HG03558 (cell line): Measurements from ENCODE around the gene BABAM2.

Source experiments
- ATAC-seq: cut with Tn5 transposase; IDR thresholded peaks from one replicate; pipeline ENCODE4 v1.9.1; 2021; ENCODE audit warnings: moderate number of reproducible peaks; ENCODE audit not compliant: unreplicated experiment; ENCODE audit errors: extremely low read depth

Gene BABAM2

DNA sequence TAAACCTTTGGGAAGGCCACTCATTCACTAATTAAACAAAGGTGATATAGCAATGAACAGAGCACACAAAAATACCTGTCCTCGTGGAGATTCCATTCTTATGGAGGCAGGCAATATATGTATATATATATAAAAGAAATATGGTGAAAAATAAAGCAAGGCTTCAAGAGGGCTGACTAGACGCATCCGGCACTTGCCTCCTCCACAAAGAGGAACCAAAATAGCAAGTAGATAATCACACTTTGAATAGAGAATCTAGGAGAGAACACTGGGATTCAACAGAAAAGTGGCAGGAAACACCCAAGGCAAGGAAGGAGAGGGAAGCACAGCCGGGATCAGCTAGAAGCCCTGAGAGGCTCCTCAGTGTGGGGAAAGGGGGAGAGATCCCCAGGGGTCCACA is 283.7 kb downstream of the BABAM2 start:
- no peak for ATAC-seq

DNA sequence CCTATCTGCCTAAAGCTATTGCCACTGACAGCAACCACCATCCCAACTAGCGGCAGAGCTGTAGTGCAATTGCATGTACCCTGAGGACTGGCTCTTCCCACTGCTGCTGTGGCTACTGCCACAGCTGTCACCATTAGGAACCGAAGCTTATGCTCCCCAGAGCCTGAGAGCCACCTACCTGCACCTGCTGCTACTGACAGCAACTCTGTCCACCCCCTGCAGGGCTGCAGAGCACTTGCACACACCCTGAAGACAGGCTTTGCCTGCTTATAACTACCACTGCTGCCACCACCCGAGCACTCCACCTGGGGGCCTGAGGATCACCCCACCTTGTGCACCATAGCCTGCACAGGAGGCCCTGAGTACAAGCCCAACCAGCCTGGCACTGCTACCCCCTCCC is 284.5 kb downstream of the BABAM2 start:
- ATAC-seq: no peak

DNA sequence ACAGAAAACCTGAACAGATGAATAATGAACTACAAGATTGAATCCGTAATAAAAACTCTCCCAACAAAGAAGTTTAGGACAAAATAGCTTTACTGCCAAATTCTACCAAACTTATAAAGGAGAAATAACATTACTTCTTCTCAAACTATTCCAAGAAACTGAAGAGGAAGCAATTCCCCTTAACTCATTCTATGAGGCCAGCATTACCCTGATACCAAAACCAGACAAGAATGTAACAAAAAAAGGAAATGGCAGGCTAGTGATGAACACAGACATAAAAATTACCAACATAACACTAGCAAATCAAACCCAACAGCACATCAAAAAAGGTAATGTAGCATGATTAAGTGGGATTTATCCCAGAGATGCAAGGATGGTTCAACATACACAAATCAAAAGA is 288.4 kb downstream of the BABAM2 start:
- no peak for ATAC-seq

DNA sequence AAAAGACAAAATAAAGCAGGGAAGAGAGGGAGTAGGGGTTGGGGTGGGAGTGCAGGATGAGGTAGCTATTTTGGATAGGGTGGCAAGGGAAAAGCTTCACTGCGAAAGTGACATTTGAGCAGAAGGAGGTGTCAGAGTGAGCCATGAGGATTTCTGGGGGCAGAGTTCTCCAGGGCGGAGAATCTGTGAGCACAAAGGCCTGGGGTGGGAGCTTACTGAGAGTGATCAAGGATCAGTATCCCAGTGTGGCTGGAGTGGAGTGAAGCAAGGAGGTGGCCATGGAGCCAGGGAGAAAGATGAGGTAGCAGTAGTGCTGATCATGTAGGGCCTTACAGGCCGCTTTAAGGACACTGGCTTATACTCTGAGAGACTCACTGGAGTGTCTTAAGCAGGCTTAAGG is 291.3 kb downstream of the BABAM2 start:
- no peak for ATAC-seq

DNA sequence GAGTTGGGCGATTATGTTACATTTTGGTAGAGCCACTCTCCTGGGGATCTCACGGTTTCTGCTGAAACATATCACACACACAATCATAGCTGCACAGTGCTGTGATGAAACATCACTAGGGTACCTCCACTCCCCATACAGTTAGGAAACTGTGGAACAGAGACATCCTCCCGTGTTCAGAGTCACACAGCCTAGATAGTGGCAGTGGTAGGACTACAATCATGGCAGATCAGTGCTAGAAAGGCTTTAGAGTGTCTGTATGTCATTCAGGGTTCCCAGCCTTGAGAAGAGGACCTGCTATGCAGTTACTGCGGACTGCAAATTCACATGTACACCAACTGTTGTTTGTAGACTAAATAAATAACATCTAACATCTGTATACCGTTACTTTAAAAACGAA is 291.8 kb downstream of the BABAM2 start:
- no peak for ATAC-seq

DNA sequence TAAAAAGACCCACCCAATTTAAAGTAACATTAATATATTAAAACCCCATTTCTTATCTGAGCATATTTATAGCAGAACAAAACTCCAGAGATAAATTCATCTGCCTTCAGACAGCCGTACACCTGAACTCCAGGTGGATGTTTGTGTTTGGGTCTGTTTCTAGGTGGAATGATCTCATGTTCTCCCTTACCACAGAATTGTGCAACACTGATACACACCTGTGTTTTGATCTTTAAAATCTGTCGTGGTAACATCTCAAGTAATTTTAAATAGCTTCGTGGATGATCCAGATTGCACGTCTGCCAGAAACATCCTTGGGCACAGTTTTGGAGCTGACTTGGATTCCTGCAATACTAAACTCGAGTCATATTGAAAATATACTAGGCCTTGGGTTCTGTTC is 294.6 kb downstream of the BABAM2 start:
- no peak for ATAC-seq

DNA sequence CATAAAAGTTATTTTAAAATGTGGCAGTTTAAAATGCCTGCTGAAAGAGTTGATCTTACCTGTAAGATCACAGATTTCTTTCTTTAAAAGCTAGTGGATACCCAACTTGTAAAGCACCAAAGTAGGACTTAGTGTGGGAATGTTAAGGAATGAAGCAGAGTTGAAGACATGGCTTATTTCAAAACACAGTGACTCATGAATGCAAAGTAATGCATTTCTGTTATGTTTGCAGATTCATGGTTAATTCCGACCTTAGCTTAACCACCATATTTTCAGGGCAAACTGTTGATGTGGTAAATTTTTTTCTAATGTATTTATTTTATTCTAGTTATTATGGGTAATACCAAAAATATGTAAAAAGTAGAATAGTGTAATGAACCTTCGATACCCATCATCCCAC is 295.4 kb downstream of the BABAM2 start:
- no peak for ATAC-seq

DNA sequence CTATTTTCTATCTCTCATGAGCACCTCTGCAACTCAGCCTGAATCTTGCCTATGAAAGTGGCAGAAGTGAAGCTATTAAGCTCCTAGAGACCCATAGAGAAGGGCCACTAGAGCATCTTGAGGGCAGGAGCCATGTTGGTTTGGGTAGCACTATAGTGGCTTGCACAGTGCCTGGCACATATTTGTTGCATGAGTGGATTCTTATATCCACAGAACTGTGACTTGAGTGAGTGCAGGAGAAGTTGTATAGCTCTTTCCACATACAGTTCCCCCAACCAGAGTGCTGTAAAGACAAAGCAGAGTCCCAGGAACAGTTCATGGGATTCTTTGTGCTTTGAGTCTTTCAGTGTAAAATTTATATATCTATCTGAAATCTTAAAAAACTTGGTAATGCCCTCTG is 296.7 kb downstream of the BABAM2 start:
- no peak for ATAC-seq

DNA sequence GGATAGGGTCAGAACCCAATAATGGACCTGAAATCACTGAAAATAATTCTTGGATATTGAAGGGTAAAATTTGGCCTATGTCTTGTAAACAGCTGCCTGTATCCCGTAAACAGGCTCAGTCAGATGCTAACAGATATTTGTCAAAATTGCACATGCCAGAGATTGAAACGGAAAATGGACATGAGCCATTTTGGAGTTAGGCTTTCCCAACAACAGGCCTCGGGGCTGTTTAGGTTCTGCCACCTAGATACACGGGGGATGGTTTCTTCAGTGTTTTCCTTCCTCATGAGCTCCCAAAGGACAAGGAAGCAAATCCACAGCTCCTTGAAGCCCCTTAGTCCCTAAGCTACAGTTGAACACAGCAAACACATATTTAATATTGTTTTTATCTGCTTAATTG is 297.9 kb downstream of the BABAM2 start:
- ATAC-seq: no peak

DNA sequence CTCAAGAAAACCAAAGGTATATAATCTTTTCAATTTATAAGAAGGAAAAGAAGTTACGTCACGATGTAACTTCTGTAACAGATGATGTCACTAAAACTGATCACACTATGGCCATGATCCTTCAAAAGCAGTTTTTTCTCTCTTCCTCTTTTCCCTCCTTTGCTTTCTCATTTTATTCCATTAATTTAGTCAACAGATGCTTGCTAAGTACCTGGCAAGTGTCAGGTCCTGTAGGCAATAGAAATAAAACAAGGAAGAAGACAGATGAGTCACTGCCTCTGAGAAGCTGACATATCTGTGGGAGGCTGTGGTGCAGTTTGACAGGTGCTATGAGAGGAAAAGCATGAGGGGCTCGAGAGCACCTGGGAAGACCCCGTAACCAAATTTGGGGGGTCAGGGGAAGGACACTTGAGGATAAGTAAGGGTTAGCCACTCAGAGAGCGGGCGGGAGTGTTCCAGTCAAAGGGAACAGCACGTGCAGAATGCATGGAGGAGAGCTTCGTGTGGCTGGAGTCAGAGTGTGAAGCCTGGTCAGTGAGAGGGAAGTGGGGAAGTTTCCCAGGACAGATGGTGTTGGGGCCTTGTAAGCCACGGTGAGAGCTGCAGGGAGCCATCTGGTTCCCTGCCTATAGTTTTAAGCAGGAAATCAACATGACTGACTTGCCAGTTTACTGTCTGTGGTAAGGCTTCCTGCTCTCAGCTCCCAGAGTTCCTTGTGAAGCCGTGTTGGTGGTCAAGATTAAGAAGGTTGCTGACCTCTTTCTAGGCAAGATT is 303.3 kb downstream of the BABAM2 start:
- ATAC-seq: no peak

DNA sequence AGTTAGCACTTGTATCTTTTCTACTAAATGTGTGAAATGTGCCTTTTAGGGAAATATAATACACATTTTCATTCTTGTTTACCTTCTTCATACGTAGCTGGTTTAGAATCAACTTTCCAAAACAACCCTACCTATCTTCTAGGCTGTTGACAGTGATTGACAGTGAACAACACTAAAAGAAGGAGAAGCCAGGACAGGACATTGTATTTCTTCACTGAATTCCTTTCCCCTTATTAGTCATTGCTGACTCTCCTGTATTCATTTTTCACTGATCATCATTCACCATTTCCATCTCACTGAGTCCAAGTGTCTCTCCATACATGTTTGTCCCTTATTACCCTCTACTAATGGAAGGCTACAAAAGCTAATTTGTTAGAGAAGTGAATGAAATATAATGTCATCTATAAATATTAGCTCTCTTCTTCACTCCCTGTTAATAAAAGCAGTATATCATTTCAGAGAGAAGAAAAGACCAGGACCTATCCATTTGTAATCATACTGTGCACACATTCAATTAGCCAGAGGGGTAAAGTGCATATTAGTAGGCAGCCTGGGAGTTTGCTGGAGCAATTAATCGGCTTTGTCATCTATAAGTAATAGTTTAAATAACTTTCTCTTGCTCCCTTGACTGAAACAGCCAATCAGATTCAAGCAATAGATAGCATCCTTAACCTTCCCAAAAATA is 309.6 kb downstream of the BABAM2 start:
- ATAC-seq: no peak

DNA sequence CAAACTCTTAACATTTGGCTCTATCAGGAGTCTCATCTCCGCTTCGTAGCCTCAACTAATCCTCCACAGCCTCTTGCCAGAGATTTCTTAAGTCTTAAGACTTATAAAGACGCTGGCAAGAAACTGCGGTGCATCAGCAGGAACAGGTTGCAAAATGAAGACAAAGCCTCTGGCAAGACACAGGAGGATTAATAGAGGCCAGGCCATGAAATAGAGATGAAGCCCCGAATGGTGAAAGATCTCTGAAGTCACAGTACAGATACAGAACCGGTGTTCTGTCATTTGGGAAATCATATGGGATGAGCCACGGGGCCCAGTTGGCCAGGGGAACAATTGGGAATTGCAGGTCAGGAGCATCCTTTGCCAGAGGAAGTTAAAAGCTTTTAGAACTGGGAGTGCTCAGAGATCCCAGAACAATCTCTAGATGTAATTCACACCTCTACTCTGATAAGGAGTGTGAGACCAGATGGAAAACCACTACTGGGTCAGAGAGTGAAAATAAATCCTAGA is 311.2 kb downstream of the BABAM2 start:
- ATAC-seq: no peak

DNA sequence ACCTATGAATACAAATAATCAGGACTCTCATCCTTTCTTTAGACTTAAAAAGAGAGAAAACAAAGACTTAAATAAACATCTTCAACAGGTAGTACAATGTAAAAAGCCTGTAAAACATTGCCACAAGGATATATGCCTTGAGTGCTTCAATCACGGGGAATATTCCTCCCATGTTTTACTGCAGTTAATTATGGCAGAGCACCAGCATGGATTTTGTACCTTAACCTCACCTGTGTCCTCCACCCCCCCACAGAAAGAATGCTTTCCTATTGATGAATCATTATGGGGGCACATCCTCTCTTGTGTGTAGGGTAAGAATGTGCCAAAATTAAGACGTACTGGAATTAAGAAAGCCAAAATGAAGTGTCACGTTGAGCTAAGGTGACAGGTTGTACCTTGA is 312.2 kb downstream of the BABAM2 start:
- no peak for ATAC-seq

DNA sequence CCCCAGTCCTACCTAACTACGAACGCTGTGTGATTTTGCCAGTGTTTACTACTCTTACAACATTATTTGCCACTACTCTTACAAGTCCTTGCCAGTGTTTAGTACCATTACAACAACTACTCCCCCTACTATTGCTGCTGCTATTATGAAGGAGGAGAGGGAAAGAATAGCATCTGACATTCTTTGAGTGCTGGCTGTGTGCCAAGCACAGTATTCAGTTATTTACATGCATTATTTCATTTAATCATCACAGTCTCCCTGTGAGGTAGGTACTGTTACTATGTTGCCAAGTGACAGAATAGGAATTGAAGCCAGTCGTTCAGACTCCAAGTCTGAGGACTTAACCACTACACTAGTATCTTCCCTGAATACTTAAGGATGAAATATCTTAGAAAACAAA is 316.2 kb downstream of the BABAM2 start:
- no peak for ATAC-seq

DNA sequence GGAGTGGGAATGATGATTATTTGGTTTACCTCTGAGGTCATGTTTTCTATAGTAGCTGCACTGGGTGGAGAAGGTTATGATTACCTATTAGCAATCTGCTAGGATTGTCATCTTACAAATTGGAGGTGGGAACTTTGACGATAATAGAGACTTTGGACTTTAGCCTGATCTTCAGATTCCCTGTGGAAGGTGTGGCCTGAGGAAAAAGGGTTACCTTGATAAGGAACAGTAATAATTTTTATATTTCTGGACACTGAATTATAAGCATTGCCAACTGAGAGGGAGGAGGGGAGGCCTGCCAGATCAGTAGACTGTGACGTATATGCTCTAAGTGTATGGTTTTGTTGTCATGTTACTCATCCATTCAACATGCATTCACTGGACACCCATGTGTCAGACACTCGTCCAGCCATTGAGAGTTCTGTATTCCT is 318.7 kb downstream of the BABAM2 start:
- no peak for ATAC-seq

DNA sequence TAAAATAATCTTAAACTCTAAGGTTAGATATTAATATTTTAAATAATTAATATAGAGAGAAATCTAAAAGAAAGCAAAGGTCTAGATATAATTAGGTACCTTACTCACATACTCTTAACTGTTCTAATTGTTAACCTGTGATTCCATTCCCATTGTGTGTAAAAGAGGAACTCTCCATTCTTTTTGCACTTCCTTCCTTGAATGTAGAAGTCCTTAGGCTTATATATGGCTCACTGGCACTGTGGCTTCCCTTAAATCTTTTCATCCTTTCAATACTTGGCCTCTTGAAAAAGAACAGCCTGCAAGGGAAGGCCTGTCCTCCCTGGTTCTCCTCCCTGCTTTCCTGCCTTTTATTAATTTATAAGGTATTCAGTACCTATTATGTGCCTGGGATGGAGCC is 319.3 kb downstream of the BABAM2 start:
- no peak for ATAC-seq

DNA sequence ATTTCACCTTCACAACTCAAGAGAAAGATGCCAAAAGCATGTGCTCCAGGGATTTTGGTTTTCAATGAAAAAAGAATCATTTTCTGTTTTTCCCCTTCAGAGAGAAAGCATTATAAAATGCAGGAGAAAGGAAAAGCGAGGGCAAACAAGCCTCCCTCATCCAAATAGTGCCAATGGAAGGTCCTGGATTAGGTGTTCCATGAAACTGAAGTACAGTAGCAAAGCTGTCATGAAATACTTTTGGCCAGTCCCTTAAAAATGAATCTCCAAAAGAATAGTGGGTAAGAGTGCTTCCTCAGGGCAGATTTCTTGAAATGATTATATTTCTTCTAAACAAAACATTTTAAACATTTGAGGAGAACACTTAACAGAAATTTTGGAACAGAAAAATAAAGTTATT is 320.0 kb downstream of the BABAM2 start:
- no peak for ATAC-seq

DNA sequence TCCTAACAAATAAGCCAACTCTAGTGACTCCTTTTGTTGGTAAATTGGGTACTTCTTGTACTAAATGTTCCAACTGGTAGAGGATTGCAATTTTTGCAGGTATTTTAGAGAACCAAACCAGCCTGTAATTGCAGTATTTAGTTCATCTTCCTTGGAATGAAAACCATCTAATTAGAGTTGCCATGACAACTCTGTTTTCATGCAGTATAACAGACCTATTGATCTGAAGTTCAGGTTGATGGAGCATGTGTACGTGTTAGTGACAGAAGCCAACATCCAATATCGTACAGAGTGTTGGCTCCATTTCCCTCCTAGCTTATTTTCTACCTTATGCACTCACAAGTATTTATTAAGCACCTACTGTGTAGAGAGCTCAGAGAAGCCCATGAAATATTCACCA is 325.8 kb downstream of the BABAM2 start:
- no peak for ATAC-seq

DNA sequence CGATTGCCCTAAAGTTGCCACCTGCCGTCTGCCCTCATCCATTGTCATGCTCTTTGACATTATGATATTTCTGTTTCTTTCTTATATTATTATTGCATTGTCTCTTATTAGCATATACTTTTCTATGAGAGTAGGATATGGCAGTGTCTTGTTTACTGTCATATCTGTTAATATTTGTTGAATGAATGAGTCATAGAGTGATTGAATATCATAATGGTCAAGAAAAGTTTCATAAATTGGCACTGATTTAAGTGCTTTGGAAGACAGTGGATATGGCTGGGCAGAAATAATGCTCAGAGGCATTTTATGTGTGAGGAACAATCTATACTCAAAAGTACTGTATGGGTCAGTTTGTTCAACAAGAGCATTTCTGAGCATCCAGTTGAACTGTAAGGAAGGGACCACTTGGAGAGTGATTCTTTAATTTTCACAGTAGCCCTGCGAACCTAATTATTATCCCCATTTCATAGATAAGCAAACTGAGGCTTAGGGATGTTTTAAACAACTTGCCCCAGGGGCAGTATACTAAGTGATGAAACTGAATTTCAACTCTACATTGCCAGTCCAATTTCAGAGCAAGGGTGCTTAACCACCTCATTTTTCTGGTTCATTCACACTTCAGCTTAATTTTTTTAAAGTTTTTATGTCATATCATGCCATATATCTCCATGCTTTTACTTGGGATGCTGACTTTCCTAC is 326.7 kb downstream of the BABAM2 start:
- no peak for ATAC-seq

DNA sequence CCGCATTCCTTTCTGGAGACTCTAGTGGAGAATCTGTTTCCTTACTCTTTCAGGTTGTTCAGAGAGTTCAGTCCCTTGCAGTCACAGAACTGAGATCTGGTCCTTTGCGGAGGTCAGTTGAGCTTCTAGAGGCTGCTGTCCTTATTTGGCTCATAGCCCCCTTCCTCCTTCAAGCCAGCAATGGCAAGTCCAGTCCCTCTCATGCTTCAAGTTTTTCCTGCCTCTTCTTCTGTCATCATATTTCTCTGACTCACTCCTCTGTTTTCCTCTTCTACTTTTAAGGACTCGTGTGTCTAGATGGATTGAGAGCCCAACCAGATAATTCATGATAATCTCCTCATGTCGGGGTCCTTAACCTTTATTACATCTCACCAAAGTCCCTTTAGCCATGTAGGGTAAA is 328.6 kb downstream of the BABAM2 start:
- no peak for ATAC-seq

DNA sequence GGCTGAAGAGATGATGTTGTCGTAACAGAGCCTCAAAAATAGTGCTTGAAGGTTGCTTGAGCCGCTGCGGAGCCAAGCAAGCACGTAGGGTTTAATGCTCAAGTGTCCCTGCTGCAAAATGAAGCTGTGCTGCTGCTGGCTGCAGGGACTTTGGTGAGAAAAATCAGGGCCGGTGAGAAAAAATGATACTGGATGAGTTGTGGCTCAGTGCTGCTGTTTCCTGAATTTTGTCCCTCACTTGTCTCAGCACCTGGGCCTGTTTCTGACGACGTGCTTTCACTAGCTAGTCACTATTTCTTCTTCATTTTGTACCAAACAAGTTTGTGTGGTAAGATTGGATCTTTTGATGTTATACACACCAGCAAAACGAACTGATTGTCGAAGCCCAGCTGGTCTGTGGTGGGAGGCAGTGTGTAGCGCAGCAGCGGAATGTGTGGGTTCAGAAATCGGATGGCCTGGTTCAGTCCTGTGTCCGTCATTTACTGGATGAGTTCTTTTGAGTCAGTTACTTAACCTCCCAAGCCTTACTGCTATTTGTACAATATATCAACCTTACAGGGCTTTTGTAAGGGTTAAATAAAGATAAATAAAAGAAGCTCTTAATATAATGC is 329.3 kb downstream of the BABAM2 start:
- no peak for ATAC-seq
